Fibroblast of lung (primary cell): Measurements from ENCODE around the gene MATN4.

ENCODE experiments used
- CTCF ChIP-seq, 2 donors: IDR thresholded peaks in 1 of 2; conservative IDR thresholded peaks in 1 of 2; 1 replicate in 1 of 2; 2 replicates in 1 of 2; pipeline ENCODE4 v1.5.1; 2011 to 2012; ENCODE audit warnings: low read length in 2 of 2, control low read depth in 1 of 2, inconsistent platforms in 1 of 2, low read depth in 1 of 2, mild to moderate bottlenecking in 1 of 2
- EZH2 ChIP-seq: IDR thresholded peaks from 2 replicates; pipeline ENCODE4 v1.5.1; 2012; ENCODE audit warnings: low read length, control low read depth, mild to moderate bottlenecking; ENCODE audit errors: missing control alignments

- TF ChIP-seq CTCF (conservative IDR thresholded peaks at IDR 0.05 in 1 of 2, IDR thresholded peaks at IDR 0.05 in 1 of 2; ENCODE audit: low read depth in 1 of 2, low read length in 2 of 2): peak; percentile 83 to 93
- no peak for TF ChIP-seq EZH2
These were observed 14.8 kb downstream of the MATN4 start for GRCh38 chr20:45293041-45294002.
